RWPE1 (cell line): ENCODE results near the gene SPOCK3.

Source experiments
- CTCF ChIA-PET: fragments of 350-600 bp; sonication (Branson Sonifier 250); formaldehyde crosslinking; extraction: SDS; loops from one replicate; lab custom pipeline; 2021; lab: Yijun Ruan, JAX
- POLR2A ChIA-PET: fragments of 400-600 bp; formaldehyde crosslinking; extraction: SDS; loops from one replicate; lab custom pipeline; 2020; ENCODE audit warnings: antibody characterized with exemption; ENCODE audit not compliant: low non-redundant PET; lab: Yijun Ruan, JAX
- DNase-seq: peaks from one replicate; pipeline ENCODE4 v3.0.0; 2012; ENCODE audit warnings: low spot score
- H3K27ac ChIP-seq: fragments of 450-650 bp; 2 replicates; pipeline ENCODE4 v1.5.1; 2017
- CTCF ChIP-seq: fragments of 450-650 bp; conservative IDR thresholded peaks from 2 replicates; pipeline ENCODE4 v1.5.1; 2017; ENCODE audit warnings: low read depth, mild to moderate bottlenecking

SPOCK3 gene

GRCh38 chr4:167049257-167049656, 185.0 kb downstream of the SPOCK3 start:
- no peak overlapping the region for H3K27ac ChIP-seq
- ChIA-PET CTCF (no interaction called here), POLR2A (no interaction called here)
- no peak for DNase-seq
- no peak for TF ChIP-seq CTCF

- CTCF ChIA-PET, result no interaction called here
- POLR2A ChIA-PET, result no interaction called here
- no peak for DNase-seq
Measured at GRCh38 chr4:167041524-167041923, 192.8 kb downstream of the SPOCK3 start.

GRCh38 chr4:167035390-167035789, 198.9 kb downstream of the SPOCK3 start:
- H3K27ac ChIP-seq, result no peak overlapping the region
- no peak for TF ChIP-seq CTCF
- POLR2A ChIA-PET, result no interaction called here
- CTCF ChIA-PET, result interaction anchor here (0.6 kb wide), 1 partner anchor 870 kb away, joined by 3 read pairs; no protein-coding TSS in a partner anchor
- no peak for DNase-seq

More at GRCh38 chr4:167041524-167041923, 192.8 kb downstream of the SPOCK3 start:
- H3K27ac ChIP-seq, result no peak overlapping the region
- TF ChIP-seq CTCF, result no peak

GRCh38 chr4:167034983-167035382, 199.3 kb downstream of the SPOCK3 start:
- TF ChIP-seq CTCF, result no peak
- H3K27ac ChIP-seq, result no peak overlapping the region
- POLR2A ChIA-PET, result no interaction called here
- CTCF ChIA-PET, result interaction anchor here (0.6 kb wide), 1 partner anchor 870 kb away, joined by 3 read pairs; no protein-coding TSS in a partner anchor
- no peak for DNase-seq

GRCh38 chr4:167032871-167033270, 201.4 kb downstream of the SPOCK3 start:
- peak; percentile 5 for DNase-seq
- H3K27ac ChIP-seq, result no peak overlapping the region
- no peak for TF ChIP-seq CTCF
- POLR2A ChIA-PET, result no interaction called here
- CTCF ChIA-PET, result no interaction called here

- POLR2A ChIA-PET, result no interaction called here
- TF ChIP-seq CTCF, result no peak
- CTCF ChIA-PET, result interaction anchor here (0.6 kb wide), 1 partner anchor 865 kb away, joined by 3 read pairs; no protein-coding TSS in a partner anchor
- no peak overlapping the region for H3K27ac ChIP-seq
- peak; percentile 23 for DNase-seq
Measured at GRCh38 chr4:167031534-167032156, 202.6 kb downstream of the SPOCK3 start.
